ENCODE results near the gene CCT2. TPM values are rescaled to one million over a fixed set of nuclear protein-coding genes. Genes with fewer than 3 reads are reported as not detected.

Gene CCT2
- total and polyA plus RNA-seq, 9 of the 15 experiments (the other 6 are each of a cell fraction or from before 2014, with no cell fraction given), result 341 to 738 (median 490) TPM

DNA sequence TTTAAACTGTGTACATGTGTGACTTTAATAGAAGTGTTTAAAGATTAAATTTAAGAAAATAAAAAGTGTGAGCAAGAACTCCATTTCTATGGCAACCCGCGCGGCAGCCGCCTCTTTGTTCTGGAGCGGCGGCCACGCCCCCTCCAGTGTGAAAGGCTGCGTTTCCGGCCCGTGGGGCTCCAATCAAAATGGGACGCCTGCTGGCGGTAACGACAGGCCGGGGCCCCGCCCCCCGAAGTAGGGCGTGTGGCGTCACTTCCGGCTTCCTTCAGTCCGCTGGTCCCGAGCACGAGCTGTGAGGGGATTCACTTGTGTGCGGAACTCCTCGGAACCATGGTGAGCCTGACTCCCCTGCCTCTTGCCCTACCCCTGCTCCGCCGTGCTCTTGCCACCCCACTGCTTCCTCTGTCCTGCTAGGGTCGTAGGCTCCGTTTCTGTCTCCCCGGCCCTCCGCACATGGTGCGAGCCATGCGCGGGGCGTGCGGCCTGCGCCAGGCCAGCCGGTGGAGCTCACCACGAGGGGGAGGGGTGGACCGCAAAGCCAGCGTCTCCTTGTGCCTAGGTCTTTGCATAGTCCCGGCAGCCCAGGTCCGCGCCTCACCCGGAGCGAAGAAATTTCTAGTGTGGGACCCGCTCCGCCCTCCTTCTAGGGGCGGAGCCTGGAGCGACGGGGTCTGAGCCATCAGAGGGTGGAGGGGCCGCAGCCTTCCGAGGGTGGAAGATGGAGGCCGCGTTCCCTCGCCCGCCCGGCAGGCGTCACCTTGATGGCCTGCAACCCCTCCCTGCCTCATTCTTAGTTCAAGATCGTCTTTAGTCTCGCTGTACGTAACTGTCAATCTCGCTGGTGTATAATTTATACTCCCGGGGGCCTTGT, at the start of gene CCT2 (continued):
- TF ChIP-seq, protein P1, sequence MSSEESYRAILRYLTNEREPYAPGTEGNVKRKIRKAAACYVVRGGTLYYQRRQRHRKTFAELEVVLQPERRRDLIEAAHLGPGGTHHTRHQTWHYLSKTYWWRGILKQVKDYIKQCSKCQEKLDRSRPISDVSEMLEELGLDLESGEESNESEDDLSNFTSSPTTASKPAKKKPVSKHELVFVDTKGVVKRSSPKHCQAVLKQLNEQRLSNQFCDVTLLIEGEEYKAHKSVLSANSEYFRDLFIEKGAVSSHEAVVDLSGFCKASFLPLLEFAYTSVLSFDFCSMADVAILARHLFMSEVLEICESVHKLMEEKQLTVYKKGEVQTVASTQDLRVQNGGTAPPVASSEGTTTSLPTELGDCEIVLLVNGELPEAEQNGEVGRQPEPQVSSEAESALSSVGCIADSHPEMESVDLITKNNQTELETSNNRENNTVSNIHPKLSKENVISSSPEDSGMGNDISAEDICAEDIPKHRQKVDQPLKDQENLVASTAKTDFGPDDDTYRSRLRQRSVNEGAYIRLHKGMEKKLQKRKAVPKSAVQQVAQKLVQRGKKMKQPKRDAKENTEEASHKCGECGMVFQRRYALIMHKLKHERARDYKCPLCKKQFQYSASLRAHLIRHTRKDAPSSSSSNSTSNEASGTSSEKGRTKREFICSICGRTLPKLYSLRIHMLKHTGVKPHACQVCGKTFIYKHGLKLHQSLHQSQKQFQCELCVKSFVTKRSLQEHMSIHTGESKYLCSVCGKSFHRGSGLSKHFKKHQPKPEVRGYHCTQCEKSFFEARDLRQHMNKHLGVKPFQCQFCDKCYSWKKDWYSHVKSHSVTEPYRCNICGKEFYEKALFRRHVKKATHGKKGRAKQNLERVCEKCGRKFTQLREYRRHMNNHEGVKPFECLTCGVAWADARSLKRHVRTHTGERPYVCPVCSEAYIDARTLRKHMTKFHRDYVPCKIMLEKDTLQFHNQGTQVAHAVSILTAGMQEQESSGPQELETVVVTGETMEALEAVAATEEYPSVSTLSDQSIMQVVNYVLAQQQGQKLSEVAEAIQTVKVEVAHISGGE (CRISPR knock-in tag; IDR thresholded peaks at IDR 0.05), result peak; percentile 44 to 88 (median 47); a peak in 3 of 6 replicates
- TF ChIP-seq TEAD1 (CRISPR knock-in tag; IDR thresholded peaks at IDR 0.05) (peak in 1 of 2 experiments; percentile 61; a peak in 1 of 4 replicates), LEF1 (IDR thresholded peaks at IDR 0.05) (peak; percentile 36), ZNF316 (IDR thresholded peaks at IDR 0.05) (peak; percentile 68), NFRKB (IDR thresholded peaks at IDR 0.05; ENCODE audit: low read depth) (peak; percentile 88), CBFA2T3 (IDR thresholded peaks at IDR 0.05) (0 out of 2 replicates have a peak, but pooled peaks have one; percentile 26), ESRRA (IDR thresholded peaks at IDR 0.05; ENCODE audit: borderline replicate concordance, low read depth) (peak; percentile 46), CXXC5 (CRISPR knock-in tag; IDR thresholded peaks at IDR 0.05) (peak; percentile 85), MYC (IDR thresholded peaks at IDR 0.05; ENCODE audit: low read depth, low read length) (peak; percentile 100), MYC (CRISPR knock-in tag; IDR thresholded peaks at IDR 0.05; ENCODE audit: borderline replicate concordance, low read depth) (peak; percentile 99), FIP1L1 (IDR thresholded peaks at IDR 0.05; ENCODE audit: low read depth, low read length, poor library complexity, severe bottlenecking) (peak; percentile 88), POLR2B (IDR thresholded peaks at IDR 0.05; ENCODE audit: low read depth, partially characterized antibody) (peak; percentile 98), ZNF197 (CRISPR knock-in tag; IDR thresholded peaks at IDR 0.05; ENCODE audit: low read depth) (no peak), FOXM1 (IDR thresholded peaks at IDR 0.05; ENCODE audit: low read depth) (no peak), FOXM1 (CRISPR knock-in tag; IDR thresholded peaks at IDR 0.05; ENCODE audit: low read depth) (peak; percentile 95), JUN (IDR thresholded peaks at IDR 0.05; ENCODE audit: borderline replicate concordance, low read depth, low read length) (peak; percentile 61; the same call in 1 of the 2 replicates), JUN (CRISPR knock-in tag; IDR thresholded peaks at IDR 0.05; ENCODE audit: borderline replicate concordance) (peak; percentile 62; the same call in 1 of the 2 replicates)
- TF ChIP-seq, protein P2, sequence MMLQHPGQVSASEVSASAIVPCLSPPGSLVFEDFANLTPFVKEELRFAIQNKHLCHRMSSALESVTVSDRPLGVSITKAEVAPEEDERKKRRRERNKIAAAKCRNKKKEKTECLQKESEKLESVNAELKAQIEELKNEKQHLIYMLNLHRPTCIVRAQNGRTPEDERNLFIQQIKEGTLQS (IDR thresholded peaks at IDR 0.05), result peak; percentile 62
- TF ChIP-seq, protein P2 (CRISPR knock-in tag; conservative IDR thresholded peaks at IDR 0.05), result peak; percentile 65; the same call in 1 of the 2 replicates
- TF ChIP-seq, protein P3, sequence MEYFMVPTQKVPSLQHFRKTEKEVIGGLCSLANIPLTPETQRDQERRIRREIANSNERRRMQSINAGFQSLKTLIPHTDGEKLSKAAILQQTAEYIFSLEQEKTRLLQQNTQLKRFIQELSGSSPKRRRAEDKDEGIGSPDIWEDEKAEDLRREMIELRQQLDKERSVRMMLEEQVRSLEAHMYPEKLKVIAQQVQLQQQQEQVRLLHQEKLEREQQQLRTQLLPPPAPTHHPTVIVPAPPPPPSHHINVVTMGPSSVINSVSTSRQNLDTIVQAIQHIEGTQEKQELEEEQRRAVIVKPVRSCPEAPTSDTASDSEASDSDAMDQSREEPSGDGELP (CRISPR knock-in tag; IDR thresholded peaks at IDR 0.05; ENCODE audit: borderline replicate concordance), result peak; percentile 93
- TF ChIP-seq, protein P4, sequence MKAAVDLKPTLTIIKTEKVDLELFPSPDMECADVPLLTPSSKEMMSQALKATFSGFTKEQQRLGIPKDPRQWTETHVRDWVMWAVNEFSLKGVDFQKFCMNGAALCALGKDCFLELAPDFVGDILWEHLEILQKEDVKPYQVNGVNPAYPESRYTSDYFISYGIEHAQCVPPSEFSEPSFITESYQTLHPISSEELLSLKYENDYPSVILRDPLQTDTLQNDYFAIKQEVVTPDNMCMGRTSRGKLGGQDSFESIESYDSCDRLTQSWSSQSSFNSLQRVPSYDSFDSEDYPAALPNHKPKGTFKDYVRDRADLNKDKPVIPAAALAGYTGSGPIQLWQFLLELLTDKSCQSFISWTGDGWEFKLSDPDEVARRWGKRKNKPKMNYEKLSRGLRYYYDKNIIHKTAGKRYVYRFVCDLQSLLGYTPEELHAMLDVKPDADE (conservative IDR thresholded peaks at IDR 0.05; ENCODE audit: control insufficient read depth, low read depth, low read length), result peak; percentile 84
